GM19372 (cell line): ENCODE results near the gene ASPSCR1.
"Not testable (repeated sequence)": the region's sequence is repeated elsewhere in the genome, so short reads cannot be mapped to it uniquely, and the experiment has no call there.

ENCODE experiments used
- ATAC-seq: cut with Tn5 transposase; IDR thresholded peaks from one replicate; pipeline ENCODE4 v1.9.1; 2021; ENCODE audit warnings: mild to moderate bottlenecking, low read depth, moderate library complexity; ENCODE audit not compliant: unreplicated experiment

ASPSCR1 gene

GRCh38 chr17:81980122-81980521, 2.7 kb downstream of the ASPSCR1 start:
- ATAC-seq: no peak

- ATAC-seq: no peak
Observed at GRCh38 chr17:81980707-81981343, 3.4 kb downstream of the ASPSCR1 start.

GRCh38 chr17:81981511-81981910, 4.1 kb downstream of the ASPSCR1 start:
- not testable (repeated sequence) for ATAC-seq

- ATAC-seq: no peak
Observed at GRCh38 chr17:81983011-81983638, 5.7 kb downstream of the ASPSCR1 start.

GRCh38 chr17:81983639-81984373, 6.4 kb downstream of the ASPSCR1 start:
- ATAC-seq: no peak

- ATAC-seq: no peak
Observed at GRCh38 chr17:81984773-81985410, 7.5 kb downstream of the ASPSCR1 start.

- ATAC-seq: no peak
Observed at GRCh38 chr17:81986606-81987005, 9.2 kb downstream of the ASPSCR1 start.

GRCh38 chr17:81987161-81987770, 9.8 kb downstream of the ASPSCR1 start:
- no peak for ATAC-seq

- no peak for ATAC-seq
Observed at GRCh38 chr17:81990836-81991683, 13.6 kb downstream of the ASPSCR1 start.

GRCh38 chr17:81991684-81992305, 14.4 kb downstream of the ASPSCR1 start:
- ATAC-seq: no peak

GRCh38 chr17:81992306-81993102, 15.1 kb downstream of the ASPSCR1 start:
- no peak for ATAC-seq

- ATAC-seq: no peak
Observed at GRCh38 chr17:81993729-81994592, 16.5 kb downstream of the ASPSCR1 start.

- no peak for ATAC-seq
Observed at GRCh38 chr17:81994593-81995462, 17.4 kb downstream of the ASPSCR1 start.

- no peak for ATAC-seq
Observed at GRCh38 chr17:81995463-81996231, 18.2 kb downstream of the ASPSCR1 start.

- ATAC-seq: no peak
Observed at GRCh38 chr17:81996232-81996756, 18.9 kb downstream of the ASPSCR1 start.
